GM21737 (cell line): ENCODE results near the gene STRA8.

Experiments
- ATAC-seq: cut with Tn5 transposase; IDR thresholded peaks from one replicate; pipeline ENCODE4 v1.9.1; 2021; ENCODE audit warnings: mild to moderate bottlenecking, moderate library complexity; ENCODE audit not compliant: unreplicated experiment

Gene STRA8

GRCh38 chr7:135300913-135301765 lies 67.5 kb downstream of the STRA8 start:
- ATAC-seq, result no peak
